Measurements from ENCODE around the gene TCEA2. TPM values are rescaled to one million over a fixed set of nuclear protein-coding genes. Genes with fewer than 3 reads are reported as not detected.

TCEA2 gene
- total and polyA plus RNA-seq, 2 of the 13 experiments (the other 11 are each of a cell fraction or from before 2014, with no cell fraction given): 28.1 to 33.7 TPM

GRCh38 chr20:64041040-64041780 lies 21.8 kb upstream of the TCEA2 start (continued):
- TF ChIP-seq MLX (CRISPR knock-in tag; IDR thresholded peaks at IDR 0.05) (0 out of 2 replicates have a peak, but pooled peaks have one; percentile 14), TAF1 (CRISPR knock-in tag; IDR thresholded peaks at IDR 0.05) (no peak; the same call in 1 of the 2 replicates), ZBED4 (CRISPR knock-in tag; IDR thresholded peaks at IDR 0.05; ENCODE audit: borderline replicate concordance) (no peak), ARNT (IDR thresholded peaks at IDR 0.05) (no peak), SIX4 (CRISPR knock-in tag; IDR thresholded peaks at IDR 0.05) (peak; percentile 61; the same call in 1 of the 2 replicates), HIVEP1 (CRISPR knock-in tag; IDR thresholded peaks at IDR 0.05) (no peak), NFKB2 (CRISPR knock-in tag; IDR thresholded peaks at IDR 0.05; ENCODE audit: borderline replicate concordance) (peak; percentile 65; the same call in 1 of the 2 replicates), JDP2 (CRISPR knock-in tag; IDR thresholded peaks at IDR 0.05; ENCODE audit: borderline replicate concordance) (no peak), ZNF550 (CRISPR knock-in tag; IDR thresholded peaks at IDR 0.05; ENCODE audit: borderline replicate concordance) (no peak), PHF5A (CRISPR knock-in tag; IDR thresholded peaks at IDR 0.05; ENCODE audit: low read depth, unreplicated experiment) (peak; percentile 91), MBD4 (IDR thresholded peaks at IDR 0.05; ENCODE audit: borderline replicate concordance, low read length) (no peak; the same call in 1 of the 2 replicates), MEIS2 (CRISPR knock-in tag; IDR thresholded peaks at IDR 0.05) (peak; percentile 19; the same call in 1 of the 2 replicates), ZNF563 (CRISPR knock-in tag; IDR thresholded peaks at IDR 0.05) (peak; percentile 58; the same call in 1 of the 2 replicates), KLF13 (CRISPR knock-in tag; IDR thresholded peaks at IDR 0.05) (no peak; the same call in 1 of the 2 replicates), PHF8 (CRISPR knock-in tag; IDR thresholded peaks at IDR 0.05) (peak; percentile 46), TBL1XR1 (IDR thresholded peaks at IDR 0.05; ENCODE audit: borderline replicate concordance, low read length, partially characterized antibody) (no peak), ZFAT (CRISPR knock-in tag; conservative IDR thresholded peaks at IDR 0.05) (no peak), HOMEZ (CRISPR knock-in tag; IDR thresholded peaks at IDR 0.05; ENCODE audit: low read depth) (no peak), SRY (CRISPR knock-in tag; IDR thresholded peaks at IDR 0.05) (no peak), ZSCAN9 (CRISPR knock-in tag; IDR thresholded peaks at IDR 0.05; ENCODE audit: borderline replicate concordance) (no peak), ZNF746 (CRISPR knock-in tag; IDR thresholded peaks at IDR 0.05) (no peak), GATAD2A (CRISPR knock-in tag; IDR thresholded peaks at IDR 0.05) (peak; percentile 67), TFDP1 (CRISPR knock-in tag; IDR thresholded peaks at IDR 0.05; ENCODE audit: borderline replicate concordance) (peak; percentile 76)
